Measurements from ENCODE around the gene DTX1.

DTX1 gene

GRCh38 chr12:113055594-113056380 is 743 bp upstream of the DTX1 start:
- H3K27ac ChIP-seq (ENCODE audit: low read length) = no peak overlapping the region
- H3K9me3 ChIP-seq (ENCODE audit: control insufficient read depth in 2 of 2, low read length in 2 of 2) = no peaks in the 10 kb centered on the region
- peak overlapping the region in 1 of 2 donors; percentile 55 for H3K4me3 ChIP-seq (ENCODE audit: low read length in 2 of 2)
- no peak overlapping the region for H3K9ac ChIP-seq (ENCODE audit: low read length in 2 of 2)
- peaks cover 32 to 42% of the 10 kb centered on the region in 2 donors for H3K27me3 ChIP-seq (ENCODE audit: control insufficient read depth in 1 of 2, insufficient read depth in 2 of 2, low read length in 2 of 2)
- peaks cover 8% of the 10 kb centered on the region for H3K4me1 ChIP-seq (ENCODE audit: control insufficient read depth, insufficient read depth, low read length)
- H3K36me3 ChIP-seq (ENCODE audit: control insufficient read depth in 2 of 2, insufficient read depth in 2 of 2, low read length in 2 of 2) = no peaks in the 10 kb centered on the region

GRCh38 chr12:113056381-113056630 is 224 bp upstream of the DTX1 start:
- Histone ChIP-seq H3K27me3 (ENCODE audit: control insufficient read depth in 1 of 2, insufficient read depth in 2 of 2, low read length in 2 of 2) (peaks cover 34 to 42% of the 10 kb centered on the region in 2 donors), H3K27ac (ENCODE audit: low read length) (no peak overlapping the region), H3K9ac (ENCODE audit: low read length in 2 of 2) (no peak overlapping the region), H3K4me3 (ENCODE audit: low read length in 2 of 2) (peak overlapping the region in 1 of 2 donors; percentile 55), H3K36me3 (ENCODE audit: control insufficient read depth in 2 of 2, insufficient read depth in 2 of 2, low read length in 2 of 2) (no peaks in the 10 kb centered on the region), H3K9me3 (ENCODE audit: control insufficient read depth in 2 of 2, low read length in 2 of 2) (no peaks in the 10 kb centered on the region), H3K4me1 (ENCODE audit: control insufficient read depth, insufficient read depth, low read length) (peaks cover 8% of the 10 kb centered on the region)

GRCh38 chr12:113057565-113058485 is 1.3 kb downstream of the DTX1 start:
- no peak overlapping the region for H3K9ac ChIP-seq (ENCODE audit: low read length in 2 of 2)
- H3K4me1 ChIP-seq (ENCODE audit: control insufficient read depth, insufficient read depth, low read length) = peaks cover 10% of the 10 kb centered on the region
- peaks cover 37 to 42% of the 10 kb centered on the region in 2 donors for H3K27me3 ChIP-seq (ENCODE audit: control insufficient read depth in 1 of 2, insufficient read depth in 2 of 2, low read length in 2 of 2)
- H3K27ac ChIP-seq (ENCODE audit: low read length) = no peak overlapping the region
- H3K9me3 ChIP-seq (ENCODE audit: control insufficient read depth in 2 of 2, low read length in 2 of 2) = no peaks in the 10 kb centered on the region
- H3K4me3 ChIP-seq (ENCODE audit: low read length in 2 of 2) = no peak overlapping the region
- no peaks in the 10 kb centered on the region for H3K36me3 ChIP-seq (ENCODE audit: control insufficient read depth in 2 of 2, insufficient read depth in 2 of 2, low read length in 2 of 2)

- H3K27ac ChIP-seq (ENCODE audit: low read length) = no peak overlapping the region
- H3K9me3 ChIP-seq (ENCODE audit: control insufficient read depth in 2 of 2, low read length in 2 of 2) = no peaks in the 10 kb centered on the region
- no peaks in the 10 kb centered on the region for H3K36me3 ChIP-seq (ENCODE audit: control insufficient read depth in 2 of 2, insufficient read depth in 2 of 2, low read length in 2 of 2)
- peaks cover 42 to 44% of the 10 kb centered on the region in 2 donors for H3K27me3 ChIP-seq (ENCODE audit: control insufficient read depth in 1 of 2, insufficient read depth in 2 of 2, low read length in 2 of 2)
- H3K4me3 ChIP-seq (ENCODE audit: low read length in 2 of 2) = no peak overlapping the region
- no peak overlapping the region for H3K9ac ChIP-seq (ENCODE audit: low read length in 2 of 2)
- peaks cover 10% of the 10 kb centered on the region for H3K4me1 ChIP-seq (ENCODE audit: control insufficient read depth, insufficient read depth, low read length)
These were observed 2.0 kb downstream of the DTX1 start for GRCh38 chr12:113058553-113058952.

- Histone ChIP-seq H3K36me3 (ENCODE audit: control insufficient read depth in 2 of 2, insufficient read depth in 2 of 2, low read length in 2 of 2) (no peaks in the 10 kb centered on the region), H3K4me3 (ENCODE audit: low read length in 2 of 2) (no peak overlapping the region), H3K27me3 (ENCODE audit: control insufficient read depth in 1 of 2, insufficient read depth in 2 of 2, low read length in 2 of 2) (peaks cover 45 to 49% of the 10 kb centered on the region in 2 donors), H3K9ac (ENCODE audit: low read length in 2 of 2) (no peak overlapping the region), H3K27ac (ENCODE audit: low read length) (no peak overlapping the region), H3K4me1 (ENCODE audit: control insufficient read depth, insufficient read depth, low read length) (peaks cover 10% of the 10 kb centered on the region), H3K9me3 (ENCODE audit: control insufficient read depth in 2 of 2, low read length in 2 of 2) (no peaks in the 10 kb centered on the region)
These were observed 2.6 kb downstream of the DTX1 start for GRCh38 chr12:113059071-113059595.

- Histone ChIP-seq H3K9ac (ENCODE audit: low read length in 2 of 2) (no peak overlapping the region), H3K4me3 (ENCODE audit: low read length in 2 of 2) (no peak overlapping the region), H3K27ac (ENCODE audit: low read length) (no peak overlapping the region), H3K4me1 (ENCODE audit: control insufficient read depth, insufficient read depth, low read length) (peaks cover 11% of the 10 kb centered on the region), H3K9me3 (ENCODE audit: control insufficient read depth in 2 of 2, low read length in 2 of 2) (no peaks in the 10 kb centered on the region), H3K27me3 (ENCODE audit: control insufficient read depth in 1 of 2, insufficient read depth in 2 of 2, low read length in 2 of 2) (peaks cover 44 to 53% of the 10 kb centered on the region in 2 donors), H3K36me3 (ENCODE audit: control insufficient read depth in 2 of 2, insufficient read depth in 2 of 2, low read length in 2 of 2) (no peaks in the 10 kb centered on the region)
These were observed 3.9 kb downstream of the DTX1 start for GRCh38 chr12:113060336-113060960.

- Histone ChIP-seq H3K9me3 (ENCODE audit: control insufficient read depth in 2 of 2, low read length in 2 of 2) (no peaks in the 10 kb centered on the region), H3K4me3 (ENCODE audit: low read length in 2 of 2) (no peak overlapping the region), H3K27me3 (ENCODE audit: control insufficient read depth in 1 of 2, insufficient read depth in 2 of 2, low read length in 2 of 2) (peaks cover 42 to 49% of the 10 kb centered on the region in 2 donors), H3K27ac (ENCODE audit: low read length) (no peak overlapping the region), H3K36me3 (ENCODE audit: control insufficient read depth in 2 of 2, insufficient read depth in 2 of 2, low read length in 2 of 2) (no peaks in the 10 kb centered on the region), H3K4me1 (ENCODE audit: control insufficient read depth, insufficient read depth, low read length) (peaks cover 11% of the 10 kb centered on the region), H3K9ac (ENCODE audit: low read length in 2 of 2) (no peak overlapping the region)
These were observed 4.6 kb downstream of the DTX1 start for GRCh38 chr12:113061061-113061694.

- no peak overlapping the region for H3K4me3 ChIP-seq (ENCODE audit: low read length in 2 of 2)
- H3K9me3 ChIP-seq (ENCODE audit: control insufficient read depth in 2 of 2, low read length in 2 of 2) = no peaks in the 10 kb centered on the region
- no peak overlapping the region for H3K9ac ChIP-seq (ENCODE audit: low read length in 2 of 2)
- peaks cover 4% of the 10 kb centered on the region for H3K4me1 ChIP-seq (ENCODE audit: control insufficient read depth, insufficient read depth, low read length)
- H3K36me3 ChIP-seq (ENCODE audit: control insufficient read depth in 2 of 2, insufficient read depth in 2 of 2, low read length in 2 of 2) = no peaks in the 10 kb centered on the region
- H3K27me3 ChIP-seq (ENCODE audit: control insufficient read depth in 1 of 2, insufficient read depth in 2 of 2, low read length in 2 of 2) = peaks cover 26 to 44% of the 10 kb centered on the region in 2 donors
- H3K27ac ChIP-seq (ENCODE audit: low read length) = no peak overlapping the region
These were observed 6.2 kb downstream of the DTX1 start for GRCh38 chr12:113062502-113063395.

GRCh38 chr12:113063396-113064350 is 7.1 kb downstream of the DTX1 start:
- H3K27ac ChIP-seq (ENCODE audit: low read length) = no peak overlapping the region
- H3K9ac ChIP-seq (ENCODE audit: low read length in 2 of 2) = no peak overlapping the region
- peaks cover 18 to 39% of the 10 kb centered on the region in 2 donors for H3K27me3 ChIP-seq (ENCODE audit: control insufficient read depth in 1 of 2, insufficient read depth in 2 of 2, low read length in 2 of 2)

More at GRCh38 chr12:113063396-113064350, 7.1 kb downstream of the DTX1 start:
- H3K9me3 ChIP-seq (ENCODE audit: control insufficient read depth in 2 of 2, low read length in 2 of 2) = no peaks in the 10 kb centered on the region
- H3K4me1 ChIP-seq (ENCODE audit: control insufficient read depth, insufficient read depth, low read length) = peaks cover 4% of the 10 kb centered on the region
- H3K4me3 ChIP-seq (ENCODE audit: low read length in 2 of 2) = no peak overlapping the region
- H3K36me3 ChIP-seq (ENCODE audit: control insufficient read depth in 2 of 2, insufficient read depth in 2 of 2, low read length in 2 of 2) = no peaks in the 10 kb centered on the region

All from stomach smooth muscle (tissue), 2 donors.